Activated naive CD8-positive, alpha-beta T cell treated with anti-CD3 and anti-CD28 coated beads for 36 hours (primary cell): ENCODE data around the gene KCNH5. TPM values are rescaled to one million over a fixed set of nuclear protein-coding genes. Genes with fewer than 3 reads are reported as not detected.

ENCODE experiments used
- DNase-seq: peaks from one replicate; pipeline ENCODE4 v3.0.0; 2021
- H3K27ac Mint-ChIP-seq: one replicate; pipeline ENCODE4 v1.8.0; 2022; ENCODE audit warnings: mild to moderate bottlenecking, moderate library complexity, mixed read lengths
- H3K27me3 Mint-ChIP-seq: one replicate; pipeline ENCODE4 v1.8.0; 2022; ENCODE audit warnings: mild to moderate bottlenecking, mixed read lengths
- H3K36me3 Mint-ChIP-seq: one replicate; pipeline ENCODE4 v1.8.0; 2021; ENCODE audit warnings: mild to moderate bottlenecking, mixed read lengths
- H3K4me1 Mint-ChIP-seq: one replicate; pipeline ENCODE4 v1.8.0; 2021; ENCODE audit warnings: mixed read lengths
- H3K4me3 Mint-ChIP-seq: one replicate; pipeline ENCODE4 v1.8.0; 2022; ENCODE audit warnings: mild to moderate bottlenecking, moderate library complexity, mixed read lengths
- H3K9me3 Mint-ChIP-seq: one replicate; pipeline ENCODE4 v1.8.0; 2022; ENCODE audit warnings: mixed read lengths
- total RNA-seq, 2 experiments: library from RNA; stranded (reverse); gene quantifications; one replicate each; pipeline ENCODE4 v1.2.3, GENCODE V29; 2021

The KCNH5 gene
- total RNA-seq, 2 experiments from 2014 or later = not detected

- Mint-ChIP-seq H3K36me3 (no peaks in the 10 kb centered on the region), H3K4me3 (no peak overlapping the region), H3K27me3 (peaks cover 3% of the 10 kb centered on the region), H3K27ac (no peak overlapping the region), H3K4me1 (no peaks in the 10 kb centered on the region), H3K9me3 (peaks cover 4% of the 10 kb centered on the region)
- no peak for DNase-seq
Measured at GRCh38 chr14:62665286-62665685, 380.0 kb downstream of the KCNH5 start.

- H3K27me3 Mint-ChIP-seq = peaks cover 3% of the 10 kb centered on the region
- H3K4me3 Mint-ChIP-seq = no peak overlapping the region
- H3K9me3 Mint-ChIP-seq = peaks cover 4% of the 10 kb centered on the region
- H3K36me3 Mint-ChIP-seq = no peaks in the 10 kb centered on the region
- H3K27ac Mint-ChIP-seq = no peak overlapping the region
- DNase-seq = no peak
- H3K4me1 Mint-ChIP-seq = no peaks in the 10 kb centered on the region
Measured at GRCh38 chr14:62663456-62663821, 381.8 kb downstream of the KCNH5 start.

- H3K36me3 Mint-ChIP-seq = no peaks in the 10 kb centered on the region
- H3K4me3 Mint-ChIP-seq = no peak overlapping the region
- DNase-seq = no peak
- no peaks in the 10 kb centered on the region for H3K4me1 Mint-ChIP-seq
- no peak overlapping the region for H3K27ac Mint-ChIP-seq
- peaks cover 4% of the 10 kb centered on the region for H3K9me3 Mint-ChIP-seq
- peaks cover 3% of the 10 kb centered on the region for H3K27me3 Mint-ChIP-seq
Measured at GRCh38 chr14:62662811-62663455, 382.3 kb downstream of the KCNH5 start.

DNA sequence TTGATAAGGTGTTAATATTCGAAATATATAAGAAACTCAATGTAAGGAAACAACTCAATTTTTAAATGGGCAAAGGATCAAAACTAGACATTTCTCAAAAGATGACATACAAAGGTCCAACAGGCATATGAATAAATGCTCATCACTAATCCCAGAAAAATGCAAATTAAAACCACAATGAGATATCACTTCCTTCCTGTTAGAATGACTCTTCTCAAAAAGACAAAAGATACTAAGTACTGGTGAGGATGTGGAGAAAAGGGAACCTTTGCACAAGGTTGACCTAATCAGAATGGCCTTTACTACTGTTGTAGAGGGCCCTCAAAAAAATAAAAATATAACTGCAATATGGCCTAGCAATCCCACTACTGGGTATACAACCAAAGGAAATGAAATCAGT, 383.4 kb downstream of the KCNH5 start:
- no peak for DNase-seq
- Mint-ChIP-seq H3K27me3 (peaks cover 3% of the 10 kb centered on the region), H3K4me1 (no peaks in the 10 kb centered on the region), H3K36me3 (no peaks in the 10 kb centered on the region), H3K4me3 (no peak overlapping the region), H3K9me3 (peaks cover 4% of the 10 kb centered on the region), H3K27ac (no peak overlapping the region)

- peaks cover 3% of the 10 kb centered on the region for H3K27me3 Mint-ChIP-seq
- no peaks in the 10 kb centered on the region for H3K36me3 Mint-ChIP-seq
- H3K4me3 Mint-ChIP-seq = no peak overlapping the region
- H3K27ac Mint-ChIP-seq = no peak overlapping the region
- no peaks in the 10 kb centered on the region for H3K4me1 Mint-ChIP-seq
- no peak for DNase-seq
- peaks cover 4% of the 10 kb centered on the region for H3K9me3 Mint-ChIP-seq
Measured at GRCh38 chr14:62658631-62659030, 386.6 kb downstream of the KCNH5 start.

DNA sequence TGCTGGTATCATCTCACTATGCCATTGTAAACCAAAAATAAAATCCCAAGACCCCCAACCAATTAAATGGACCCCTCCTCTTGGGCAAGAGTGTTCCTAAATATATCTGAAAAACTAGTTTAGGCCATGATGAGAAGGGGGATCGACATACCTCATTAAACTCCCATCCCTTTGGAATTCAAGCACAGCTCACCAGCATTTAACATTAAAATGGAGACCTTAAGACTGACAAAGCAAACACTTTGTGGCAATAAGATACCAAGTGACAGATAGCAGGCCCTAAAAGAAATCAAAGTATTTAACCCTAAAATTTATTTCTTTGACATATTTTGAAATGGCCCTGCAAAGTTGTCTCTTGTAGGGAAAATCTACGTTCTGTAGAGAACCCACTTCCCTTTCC, 387.9 kb downstream of the KCNH5 start:
- Mint-ChIP-seq H3K4me1 (no peaks in the 10 kb centered on the region), H3K9me3 (peaks cover 4% of the 10 kb centered on the region), H3K4me3 (no peak overlapping the region), H3K27me3 (peaks cover 2% of the 10 kb centered on the region), H3K27ac (no peak overlapping the region), H3K36me3 (no peaks in the 10 kb centered on the region)
- DNase-seq = no peak

GRCh38 chr14:62655166-62655565, 390.1 kb downstream of the KCNH5 start:
- no peak overlapping the region for H3K27ac Mint-ChIP-seq
- DNase-seq = no peak
- H3K9me3 Mint-ChIP-seq = no peaks in the 10 kb centered on the region
- H3K36me3 Mint-ChIP-seq = no peaks in the 10 kb centered on the region
- H3K4me3 Mint-ChIP-seq = no peak overlapping the region
- H3K27me3 Mint-ChIP-seq = no peaks in the 10 kb centered on the region
- no peaks in the 10 kb centered on the region for H3K4me1 Mint-ChIP-seq

DNA sequence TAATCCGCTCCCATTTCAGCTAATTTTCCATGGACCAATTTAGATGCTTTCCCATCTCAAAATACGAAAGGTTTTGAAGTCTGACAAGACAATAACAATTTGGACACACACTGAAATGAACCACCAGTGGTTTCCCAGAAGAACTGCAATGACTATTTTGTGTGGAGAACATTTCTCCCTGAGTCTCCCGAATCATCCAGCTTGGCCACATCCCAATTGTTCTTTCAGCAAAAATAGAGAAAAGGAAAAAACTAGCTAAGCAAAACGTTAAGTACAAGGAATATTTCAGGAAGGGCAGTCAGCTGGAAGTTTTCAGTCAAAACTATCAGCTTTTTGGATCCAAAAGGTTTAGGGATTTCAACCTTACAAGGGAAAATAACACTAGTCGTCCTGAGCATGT, 390.6 kb downstream of the KCNH5 start:
- Mint-ChIP-seq H3K4me3 (no peak overlapping the region), H3K27me3 (no peaks in the 10 kb centered on the region), H3K27ac (no peak overlapping the region), H3K9me3 (no peaks in the 10 kb centered on the region), H3K4me1 (no peaks in the 10 kb centered on the region), H3K36me3 (no peaks in the 10 kb centered on the region)
- no peak for DNase-seq

Other genes with a start within 250 kb of the KCNH5 start
- not detected for gene RHOJ, start 159.0 kb upstream of the KCNH5 start, total RNA-seq